Type B pancreatic cell (in vitro differentiated cells): ENCODE results near the gene PATL2. TPM values are rescaled to one million over a fixed set of nuclear protein-coding genes. Genes with fewer than 3 reads are reported as not detected.

Experiments
- DNase-seq: peaks from one replicate; pipeline ENCODE4 v3.0.0; 2021; ENCODE audit warnings: mixed read lengths; ENCODE audit not compliant: unreplicated experiment; ENCODE audit errors: extremely low spot score
- H3K27ac Mint-ChIP-seq: 2 replicates; pipeline ENCODE4 v1.8.0; 2021; ENCODE audit warnings: mild to moderate bottlenecking, mixed read lengths
- H3K27me3 Mint-ChIP-seq: 2 replicates; pipeline ENCODE4 v1.8.0; 2021; ENCODE audit warnings: mixed read lengths
- H3K36me3 Mint-ChIP-seq: 2 replicates; pipeline ENCODE4 v1.8.0; 2021; ENCODE audit warnings: mixed read lengths
- H3K4me1 Mint-ChIP-seq: one replicate; pipeline ENCODE4 v1.8.0; 2021; ENCODE audit warnings: mixed read lengths; ENCODE audit not compliant: unreplicated experiment
- H3K4me3 Mint-ChIP-seq: 2 replicates; pipeline ENCODE4 v1.8.0; 2021; ENCODE audit warnings: mild to moderate bottlenecking, mixed read lengths
- H3K9me3 Mint-ChIP-seq: 2 replicates; pipeline ENCODE4 v1.8.0; 2021; ENCODE audit warnings: mixed read lengths
- CTCF ChIP-seq: fragments of 200-600 bp; sonication (generic); conservative IDR thresholded peaks from 2 replicates; pipeline ENCODE4 v1.5.0; 2021; ENCODE audit warnings: antibody characterized with exemption, mild to moderate bottlenecking
- total RNA-seq: library from RNA; stranded (reverse); gene quantifications from 2 replicates; pipeline ENCODE4 v1.2.1, GENCODE V29; 2021; ENCODE audit warnings: low replicate concordance

Gene PATL2
- total RNA-seq, 1 donor from 2014 or later: 1.2 TPM

- Mint-ChIP-seq H3K9me3 (no peaks in the 10 kb centered on the region), H3K4me1 (peaks cover 9% of the 10 kb centered on the region), H3K4me3 (peak overlapping the region; percentile 59), H3K27ac (no peak overlapping the region), H3K27me3 (no peaks in the 10 kb centered on the region), H3K36me3 (peaks cover 7% of the 10 kb centered on the region)
- DNase-seq: no peak
- no peak for TF ChIP-seq CTCF
These were observed 49.5 kb downstream of the PATL2 start for GRCh38 chr15:44661576-44661975.

GRCh38 chr15:44659056-44659455 lies 52.1 kb downstream of the PATL2 start:
- H3K4me3 Mint-ChIP-seq: no peak overlapping the region
- H3K27ac Mint-ChIP-seq: no peak overlapping the region
- H3K36me3 Mint-ChIP-seq: peaks cover 21% of the 10 kb centered on the region
- H3K4me1 Mint-ChIP-seq: peaks cover 9% of the 10 kb centered on the region
- H3K27me3 Mint-ChIP-seq: no peaks in the 10 kb centered on the region
- no peaks in the 10 kb centered on the region for H3K9me3 Mint-ChIP-seq
- no peak for DNase-seq
- TF ChIP-seq CTCF: no peak

- Mint-ChIP-seq H3K27me3 (no peaks in the 10 kb centered on the region), H3K4me3 (no peak overlapping the region), H3K36me3 (peaks cover 30% of the 10 kb centered on the region), H3K27ac (no peak overlapping the region), H3K4me1 (peaks cover 5% of the 10 kb centered on the region), H3K9me3 (no peaks in the 10 kb centered on the region)
- no peak for TF ChIP-seq CTCF
- DNase-seq: no peak
These were observed 53.7 kb downstream of the PATL2 start for GRCh38 chr15:44657378-44657777.

- no peak for DNase-seq
- no peak overlapping the region for H3K27ac Mint-ChIP-seq
- peaks cover 30% of the 10 kb centered on the region for H3K36me3 Mint-ChIP-seq
- H3K4me1 Mint-ChIP-seq: peaks cover 3% of the 10 kb centered on the region
- no peaks in the 10 kb centered on the region for H3K9me3 Mint-ChIP-seq
- no peak for TF ChIP-seq CTCF
- no peaks in the 10 kb centered on the region for H3K27me3 Mint-ChIP-seq
- no peak overlapping the region for H3K4me3 Mint-ChIP-seq
These were observed 54.2 kb downstream of the PATL2 start for GRCh38 chr15:44656913-44657312.

GRCh38 chr15:44656298-44656697 lies 54.8 kb downstream of the PATL2 start:
- H3K27ac Mint-ChIP-seq: no peak overlapping the region
- no peaks in the 10 kb centered on the region for H3K27me3 Mint-ChIP-seq
- peaks cover 30% of the 10 kb centered on the region for H3K36me3 Mint-ChIP-seq
- no peaks in the 10 kb centered on the region for H3K9me3 Mint-ChIP-seq
- TF ChIP-seq CTCF: no peak
- no peak overlapping the region for H3K4me3 Mint-ChIP-seq
- H3K4me1 Mint-ChIP-seq: no peaks in the 10 kb centered on the region
- DNase-seq: no peak

GRCh38 chr15:44654858-44655257 lies 56.3 kb downstream of the PATL2 start:
- no peaks in the 10 kb centered on the region for H3K27me3 Mint-ChIP-seq
- no peaks in the 10 kb centered on the region for H3K4me1 Mint-ChIP-seq
- peaks cover 33% of the 10 kb centered on the region for H3K36me3 Mint-ChIP-seq
- no peaks in the 10 kb centered on the region for H3K9me3 Mint-ChIP-seq
- no peak overlapping the region for H3K4me3 Mint-ChIP-seq
- DNase-seq: no peak
- TF ChIP-seq CTCF: no peak
- no peak overlapping the region for H3K27ac Mint-ChIP-seq
